SK-N-SH treated with all-trans-retinoic acid at 6 μM for 48 hours (cell line): ENCODE results near the gene KIF26A.

ENCODE experiments used
- ATAC-seq: fragments of 200-7000 bp; cut with Tn5 transposase; 3 replicates; pipeline ENCODE4 v1.9.1; 2020; ENCODE audit warnings: mild to moderate bottlenecking, moderate library complexity
- ARNTL ChIP-seq: fragments of 450-650 bp; formaldehyde crosslinking; IDR thresholded peaks from 2 replicates; pipeline ENCODE4 v1.5.0; 2020; ENCODE audit warnings: low read depth, mild to moderate bottlenecking, moderate library complexity, borderline replicate concordance
- BACH2 ChIP-seq: fragments of 250-450 bp; sonication (Bioruptor Pico); IDR thresholded peaks from 2 replicates; pipeline ENCODE4 v1.9.0; 2021; ENCODE audit warnings: mild to moderate bottlenecking, borderline replicate concordance
- CREB5 ChIP-seq: fragments of 250-450 bp; sonication (Bioruptor Pico); IDR thresholded peaks from 2 replicates; pipeline ENCODE4 v1.5.1; 2020; ENCODE audit warnings: low read depth, mild to moderate bottlenecking, moderate library complexity
- CSDC2 ChIP-seq: fragments of 250-450 bp; sonication (Bioruptor Pico); IDR thresholded peaks from 2 replicates; pipeline ENCODE4 v1.5.0; 2020; ENCODE audit warnings: mild to moderate bottlenecking, moderate library complexity
- CSRNP3 ChIP-seq: fragments of 250-450 bp; sonication (Bioruptor Pico); IDR thresholded peaks from 2 replicates; pipeline ENCODE4 v1.5.1; 2021; ENCODE audit warnings: mild to moderate bottlenecking, moderate library complexity
- ESRRG ChIP-seq: fragments of 250-450 bp; sonication (Bioruptor Pico); IDR thresholded peaks from 2 replicates; pipeline ENCODE4 v1.6.1; 2021; ENCODE audit warnings: mild to moderate bottlenecking
- GLIS3 ChIP-seq: fragments of 250-450 bp; sonication (Bioruptor Pico); IDR thresholded peaks from 2 replicates; pipeline ENCODE4 v1.5.0; 2020; ENCODE audit warnings: mild to moderate bottlenecking, moderate library complexity
- ISL1 ChIP-seq: fragments of 250-450 bp; sonication (Bioruptor Pico); IDR thresholded peaks from 2 replicates; pipeline ENCODE4 v2.1.2; 2022; ENCODE audit warnings: mild to moderate bottlenecking, moderate library complexity
- OSR1 ChIP-seq: fragments of 250-450 bp; sonication (Bioruptor Pico); IDR thresholded peaks from 2 replicates; pipeline ENCODE4 v1.8.0; 2022; ENCODE audit warnings: moderate library complexity, mild to moderate bottlenecking, inconsistent platforms
- PATZ1 ChIP-seq: fragments of 250-450 bp; sonication (Bioruptor Pico); IDR thresholded peaks from 2 replicates; pipeline ENCODE4 v1.8.0; 2020; ENCODE audit warnings: mild to moderate bottlenecking, moderate library complexity, borderline replicate concordance
- POU6F1 ChIP-seq: fragments of 250-450 bp; sonication (Bioruptor Pico); IDR thresholded peaks from 2 replicates; pipeline ENCODE4 v1.8.0; 2021; ENCODE audit warnings: low read depth, mild to moderate bottlenecking, moderate library complexity, borderline replicate concordance
- PPARA ChIP-seq: fragments of 250-450 bp; sonication (Bioruptor Pico); IDR thresholded peaks from 2 replicates; pipeline ENCODE4 v1.5.0; 2020; ENCODE audit warnings: mild to moderate bottlenecking, borderline replicate concordance
- RARB ChIP-seq: fragments of 250-450 bp; sonication (Bioruptor Pico); IDR thresholded peaks from 2 replicates; pipeline ENCODE4 v1.8.0; 2021; ENCODE audit warnings: mild to moderate bottlenecking, moderate library complexity
- SNAI2 ChIP-seq: fragments of 250-450 bp; sonication (Bioruptor Pico); IDR thresholded peaks from 2 replicates; pipeline ENCODE4 v1.5.0; 2020; ENCODE audit warnings: mild to moderate bottlenecking, moderate library complexity
- TSHZ2 ChIP-seq: fragments of 250-450 bp; sonication (Bioruptor Pico); IDR thresholded peaks from 2 replicates; pipeline ENCODE4 v1.5.0; 2020; ENCODE audit warnings: mild to moderate bottlenecking, moderate library complexity
- ZC3H10 ChIP-seq: fragments of 250-450 bp; sonication (Bioruptor Pico); IDR thresholded peaks from 2 replicates; pipeline ENCODE4 v1.5.1; 2021; ENCODE audit warnings: mild to moderate bottlenecking, moderate library complexity
- ZFP3 ChIP-seq: fragments of 250-450 bp; sonication (Bioruptor Pico); IDR thresholded peaks from 2 replicates; pipeline ENCODE4 v1.5.0; 2020; ENCODE audit warnings: mild to moderate bottlenecking, moderate library complexity
- ZFP30 ChIP-seq: fragments of 450-650 bp; formaldehyde crosslinking; IDR thresholded peaks from 2 replicates; pipeline ENCODE4 v1.5.0; 2022; ENCODE audit warnings: mild to moderate bottlenecking, moderate library complexity
- ZNF565 ChIP-seq: fragments of 450-650 bp; formaldehyde crosslinking; conservative IDR thresholded peaks from 2 replicates; pipeline ENCODE4 v1.5.0; 2020; ENCODE audit warnings: low read depth, mild to moderate bottlenecking, moderate library complexity
- ZNF70 ChIP-seq: fragments of 450-650 bp; formaldehyde crosslinking; IDR thresholded peaks from 2 replicates; pipeline ENCODE4 v1.5.0; 2020; ENCODE audit warnings: mild to moderate bottlenecking, moderate library complexity

The KIF26A gene

GRCh38 chr14:104134061-104134965, 4.1 kb upstream of the KIF26A start:
- TF ChIP-seq OSR1 (CRISPR knock-in tag) (no peak), CSRNP3 (CRISPR knock-in tag) (no peak)
- no peak for ATAC-seq

- no peak for ATAC-seq
- TF ChIP-seq TSHZ2: no peak
- TF ChIP-seq ISL1 (CRISPR knock-in tag): no peak
- no peak for TF ChIP-seq PPARA (CRISPR knock-in tag)
- no peak for TF ChIP-seq POU6F1 (CRISPR knock-in tag)
- no peak for TF ChIP-seq OSR1 (CRISPR knock-in tag)
- TF ChIP-seq ZFP30 (CRISPR knock-in tag): no peak
- TF ChIP-seq RARB (CRISPR knock-in tag): no peak
- TF ChIP-seq ESRRG (CRISPR knock-in tag): no peak
- no peak for TF ChIP-seq SNAI2 (CRISPR knock-in tag)
- no peak for TF ChIP-seq CSRNP3 (CRISPR knock-in tag)
- no peak for TF ChIP-seq ZNF70
- no peak for TF ChIP-seq ARNTL (CRISPR knock-in tag)
- no peak for TF ChIP-seq CSDC2 (CRISPR knock-in tag)
- TF ChIP-seq BACH2: no peak
- no peak for TF ChIP-seq ZC3H10
- no peak for TF ChIP-seq CREB5 (CRISPR knock-in tag)
- TF ChIP-seq PATZ1: no peak
- no peak for TF ChIP-seq ZFP3 (CRISPR knock-in tag)
- no peak for TF ChIP-seq GLIS3 (CRISPR knock-in tag)
- TF ChIP-seq ZNF565 (CRISPR knock-in tag): no peak
These were observed 3.1 kb upstream of the KIF26A start for GRCh38 chr14:104135121-104135903.
